KOPT-K1 (cell line): ENCODE measurements around the gene GFER.

Experiments
- H3K27ac ChIP-seq: fragments of 200-600 bp; sonication (generic); 2 replicates; pipeline ENCODE4 v1.5.1; 2016; ENCODE audit warnings: antibody characterized with exemption, mild to moderate bottlenecking, low read depth, low read length; ENCODE audit not compliant: poor library complexity, severe bottlenecking
- H3K36me3 ChIP-seq: fragments of 200-600 bp; sonication (generic); 2 replicates; pipeline ENCODE4 v1.5.1; 2017; ENCODE audit warnings: antibody characterized with exemption, mild to moderate bottlenecking, low read length, moderate library complexity; ENCODE audit not compliant: insufficient read depth
- H3K9me3 ChIP-seq: fragments of 200-600 bp; sonication (generic); 2 replicates; pipeline ENCODE4 v1.5.1; 2017; ENCODE audit warnings: antibody characterized with exemption, low read length, mild to moderate bottlenecking; ENCODE audit not compliant: insufficient read depth, poor library complexity, severe bottlenecking

GFER gene

DNA sequence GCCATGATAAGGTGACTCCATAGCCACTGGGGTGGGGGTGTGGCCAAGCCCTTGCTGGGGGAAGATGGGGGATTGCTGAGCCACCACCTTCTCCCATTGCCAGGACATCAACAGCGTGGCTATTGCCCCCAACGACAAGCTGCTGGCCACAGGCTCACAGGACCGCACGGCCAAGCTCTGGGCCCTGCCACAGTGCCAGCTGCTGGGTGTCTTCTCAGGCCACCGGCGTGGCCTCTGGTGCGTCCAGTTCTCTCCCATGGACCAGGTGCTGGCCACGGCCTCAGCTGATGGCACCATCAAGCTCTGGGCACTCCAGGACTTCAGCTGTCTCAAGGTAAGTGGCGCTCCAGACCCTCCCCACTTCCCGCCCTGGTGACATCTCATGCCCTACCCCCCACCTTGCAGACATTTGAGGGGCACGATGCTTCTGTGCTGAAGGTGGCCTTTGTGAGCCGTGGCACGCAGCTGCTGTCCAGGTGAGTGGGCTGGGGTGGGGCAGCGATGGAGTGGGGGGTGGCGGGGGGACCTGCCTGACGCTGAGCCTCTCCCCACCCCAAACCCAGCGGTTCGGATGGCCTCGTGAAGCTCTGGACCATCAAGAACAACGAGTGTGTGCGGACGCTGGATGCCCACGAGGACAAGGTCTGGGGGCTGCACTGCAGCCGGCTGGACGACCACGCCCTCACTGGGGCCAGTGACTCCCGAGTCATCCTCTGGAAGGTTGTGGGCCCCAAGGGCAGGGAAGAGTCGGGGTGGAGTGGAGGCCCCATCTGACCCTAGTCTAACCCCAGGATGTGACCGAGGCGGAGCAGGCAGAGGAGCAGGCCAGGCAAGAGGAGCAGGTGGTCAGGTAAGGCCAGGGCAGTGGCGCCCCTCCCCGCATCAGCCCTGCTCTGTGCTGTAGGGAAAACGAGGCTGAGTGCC is 6.8 kb upstream of the GFER start:
- Histone ChIP-seq H3K9me3 (no peaks in the 10 kb centered on the region), H3K36me3 (peaks cover 54% of the 10 kb centered on the region), H3K27ac (no peak overlapping the region)

DNA sequence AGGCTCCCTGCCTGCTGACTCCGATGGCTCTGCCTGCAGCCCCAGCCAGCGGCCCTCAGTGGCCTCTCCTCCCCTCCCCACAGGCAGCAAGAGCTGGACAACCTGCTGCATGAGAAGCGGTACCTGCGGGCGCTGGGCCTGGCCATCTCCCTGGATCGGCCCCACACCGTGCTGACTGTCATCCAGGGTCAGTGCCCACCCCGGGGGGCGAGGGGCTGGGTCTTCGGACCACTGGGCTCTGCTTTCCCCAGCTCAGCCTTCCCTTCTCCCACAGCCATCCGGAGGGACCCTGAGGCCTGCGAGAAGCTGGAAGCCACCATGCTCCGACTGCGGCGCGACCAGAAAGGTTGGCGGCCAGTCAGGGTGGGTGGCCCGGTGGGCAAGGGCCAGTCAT is 6.1 kb upstream of the GFER start:
- peaks cover 54% of the 10 kb centered on the region for H3K36me3 ChIP-seq
- no peaks in the 10 kb centered on the region for H3K9me3 ChIP-seq
- no peak overlapping the region for H3K27ac ChIP-seq

DNA sequence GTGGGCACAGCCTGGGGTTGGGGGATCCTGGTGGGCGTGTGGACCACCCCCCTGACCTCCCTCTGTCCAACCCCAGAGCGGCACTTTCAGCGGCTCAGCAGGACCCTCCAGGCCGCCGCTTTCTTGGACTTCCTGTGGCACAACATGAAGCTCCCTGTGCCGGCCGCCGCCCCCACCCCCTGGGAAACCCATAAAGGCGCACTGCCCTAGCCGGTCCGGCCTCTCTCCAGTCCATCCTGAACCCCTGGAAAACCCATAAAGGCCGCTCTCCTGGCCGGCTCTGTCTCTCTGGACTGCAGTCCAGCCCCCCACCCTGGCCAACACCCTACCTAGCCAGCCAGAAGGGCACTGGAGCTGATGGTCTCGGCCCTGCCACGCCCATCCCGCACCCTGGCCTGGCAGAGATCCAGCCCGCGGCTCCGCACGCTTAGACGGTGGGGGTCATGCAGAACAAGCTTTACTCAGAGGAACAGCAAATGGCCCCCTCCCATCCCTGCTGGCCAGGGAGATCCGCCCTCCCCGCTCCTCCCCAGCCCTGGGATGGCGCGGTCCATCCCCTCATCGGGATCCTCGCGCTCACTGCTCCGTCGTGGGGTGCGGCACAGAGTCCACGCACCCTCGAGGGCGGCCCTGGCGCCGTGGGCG is 5.4 kb upstream of the GFER start:
- H3K27ac ChIP-seq = no peak overlapping the region
- peaks cover 54% of the 10 kb centered on the region for H3K36me3 ChIP-seq
- H3K9me3 ChIP-seq = no peaks in the 10 kb centered on the region

DNA sequence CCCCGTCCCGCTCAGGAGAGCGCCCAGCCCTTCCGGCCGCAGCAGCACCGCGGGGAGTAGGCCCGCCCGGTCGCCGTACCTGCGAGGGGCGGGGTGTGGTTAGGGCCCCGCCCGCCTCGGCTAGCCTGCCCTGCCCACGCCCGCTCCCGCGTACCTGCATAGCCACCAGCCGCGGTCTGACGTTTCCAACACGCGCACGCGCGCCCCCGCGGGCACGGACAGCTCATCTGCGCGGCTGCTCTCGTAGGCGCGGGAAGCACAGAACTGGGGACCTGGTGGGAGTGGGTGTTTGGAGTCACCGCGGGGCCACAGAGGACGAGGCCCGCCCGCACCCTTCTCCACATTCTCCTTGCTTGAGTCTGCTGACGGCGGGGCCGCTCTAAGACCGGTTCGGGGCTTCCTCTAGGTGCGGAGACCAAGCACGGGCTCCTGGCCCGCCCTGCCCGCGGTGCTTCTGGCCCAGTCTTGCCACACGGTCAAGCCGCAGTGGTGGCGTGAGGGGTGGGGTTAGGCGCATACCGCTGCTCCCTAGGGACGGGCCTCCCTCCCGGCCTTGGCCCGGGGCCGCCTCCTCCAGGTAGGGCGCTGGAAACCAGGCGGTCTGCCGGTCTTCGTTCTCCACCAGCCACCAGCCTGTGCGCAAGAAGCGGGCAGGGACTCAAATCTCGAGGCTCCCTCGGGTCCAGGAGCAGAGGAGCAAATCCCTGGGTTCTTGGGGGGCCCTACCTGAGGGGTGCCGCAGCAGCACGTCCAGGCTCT is 4.5 kb upstream of the GFER start:
- no peak overlapping the region for H3K27ac ChIP-seq
- peaks cover 50% of the 10 kb centered on the region for H3K36me3 ChIP-seq
- no peaks in the 10 kb centered on the region for H3K9me3 ChIP-seq

DNA sequence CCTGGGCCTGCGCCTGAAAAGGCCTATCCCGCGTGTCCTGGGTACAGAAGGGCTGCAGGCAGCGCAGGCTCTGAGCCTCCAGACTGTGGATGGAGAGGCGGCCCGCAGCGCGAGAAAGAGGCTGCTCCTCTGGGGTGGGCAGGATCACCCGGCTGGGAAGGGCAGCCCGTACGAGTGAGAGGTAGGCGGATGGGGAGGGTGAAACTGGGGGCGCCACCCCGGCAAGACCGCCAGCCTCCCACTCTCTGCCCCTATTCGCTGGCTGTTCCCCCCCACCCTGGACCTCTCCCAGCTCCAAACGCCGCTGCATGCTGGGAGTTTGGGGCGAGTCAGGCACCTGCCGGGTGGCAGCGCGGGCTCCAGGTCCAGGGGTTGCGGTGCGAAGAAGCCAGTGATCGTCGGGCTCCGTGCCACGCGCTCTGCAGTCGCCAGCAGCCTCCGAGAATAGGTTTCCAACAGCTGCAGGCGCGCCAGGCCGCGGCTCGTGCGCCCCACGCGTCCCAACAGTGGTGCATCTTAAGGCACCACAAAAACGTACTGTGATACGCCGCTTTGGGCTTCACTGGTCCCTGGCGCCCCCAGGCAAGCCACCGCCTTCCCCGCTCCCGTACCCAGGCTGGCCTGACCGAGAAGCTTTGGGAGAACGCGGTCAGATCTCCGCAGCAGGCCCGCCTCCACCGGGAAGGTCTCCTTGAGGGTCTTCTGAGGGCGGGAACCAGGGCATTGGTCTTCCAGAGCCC is 3.8 kb upstream of the GFER start:
- peaks cover 42% of the 10 kb centered on the region for H3K36me3 ChIP-seq
- H3K9me3 ChIP-seq = no peaks in the 10 kb centered on the region
- H3K27ac ChIP-seq = no peak overlapping the region

DNA sequence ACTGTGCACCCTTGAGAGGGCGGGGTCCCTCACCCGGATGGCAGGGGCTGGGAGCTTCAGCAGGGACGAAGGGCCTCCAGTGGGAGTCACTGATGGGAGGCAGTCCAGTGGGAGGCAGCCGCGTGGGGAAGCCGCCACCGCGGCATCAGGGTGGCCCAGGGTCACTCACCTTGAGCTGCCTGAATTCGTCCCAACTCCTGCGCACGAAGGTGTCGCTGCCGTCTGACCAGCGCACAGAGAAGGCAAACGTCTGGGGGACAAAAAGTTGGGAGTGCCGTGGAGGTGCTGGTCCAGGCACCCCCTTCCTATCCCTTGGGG is 3.3 kb upstream of the GFER start:
- Histone ChIP-seq H3K9me3 (no peaks in the 10 kb centered on the region), H3K27ac (no peak overlapping the region), H3K36me3 (peaks cover 40% of the 10 kb centered on the region)

DNA sequence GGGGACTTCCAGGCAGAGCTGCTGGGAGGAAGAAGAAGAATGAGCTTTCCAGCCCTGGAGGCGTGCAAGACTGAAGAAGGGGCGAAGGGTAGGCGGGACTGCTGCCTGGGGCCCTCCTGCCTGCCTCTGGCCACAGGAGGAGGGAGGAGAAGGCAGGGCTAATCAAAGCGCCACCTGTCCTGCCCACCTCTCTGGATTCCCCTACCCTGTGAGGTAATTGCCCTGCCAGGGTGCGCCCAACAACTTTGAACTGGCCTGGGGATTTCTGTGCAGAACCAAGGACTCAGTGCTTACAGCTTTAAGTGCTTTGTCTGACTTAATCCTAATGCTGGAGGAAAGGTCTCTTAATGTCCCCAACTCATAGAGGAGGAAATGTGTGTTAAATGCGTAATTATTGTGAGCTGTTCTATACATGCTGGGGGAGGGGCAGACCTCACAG is 2.6 kb upstream of the GFER start, which contains the start of gene NOXO1:
TSS of gene NOXO1 (minus strand) at position 72 of the 439 bp plus-strand sequence. CDS start 290 bp downstream, outside the sequence.
- H3K36me3 ChIP-seq = peaks cover 40% of the 10 kb centered on the region
- H3K9me3 ChIP-seq = no peaks in the 10 kb centered on the region
- H3K27ac ChIP-seq = no peak within 1 kb of the TSS

DNA sequence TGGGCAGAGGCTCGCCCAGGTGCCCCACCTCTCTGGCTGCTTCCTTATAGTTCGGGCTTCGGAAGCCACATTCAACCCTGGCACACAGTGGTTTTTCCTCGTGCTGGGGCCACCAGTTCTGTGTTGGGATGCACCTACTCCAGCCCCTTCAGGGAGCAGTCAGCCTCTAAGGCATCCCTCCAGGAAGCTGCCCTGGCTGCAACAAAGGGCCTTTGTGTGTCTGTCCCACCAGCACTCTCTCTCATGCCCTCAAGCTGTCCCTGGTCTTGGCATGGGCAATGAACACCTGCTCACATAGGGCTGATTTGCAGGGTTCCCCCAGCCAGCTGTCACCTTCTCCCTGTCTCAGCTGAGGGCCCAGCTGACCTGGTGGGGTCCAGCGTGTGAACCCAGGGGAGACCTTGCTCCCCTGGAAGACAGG is 2.0 kb upstream of the GFER start:
- Histone ChIP-seq H3K9me3 (no peaks in the 10 kb centered on the region), H3K36me3 (peaks cover 38% of the 10 kb centered on the region), H3K27ac (no peak overlapping the region)

DNA sequence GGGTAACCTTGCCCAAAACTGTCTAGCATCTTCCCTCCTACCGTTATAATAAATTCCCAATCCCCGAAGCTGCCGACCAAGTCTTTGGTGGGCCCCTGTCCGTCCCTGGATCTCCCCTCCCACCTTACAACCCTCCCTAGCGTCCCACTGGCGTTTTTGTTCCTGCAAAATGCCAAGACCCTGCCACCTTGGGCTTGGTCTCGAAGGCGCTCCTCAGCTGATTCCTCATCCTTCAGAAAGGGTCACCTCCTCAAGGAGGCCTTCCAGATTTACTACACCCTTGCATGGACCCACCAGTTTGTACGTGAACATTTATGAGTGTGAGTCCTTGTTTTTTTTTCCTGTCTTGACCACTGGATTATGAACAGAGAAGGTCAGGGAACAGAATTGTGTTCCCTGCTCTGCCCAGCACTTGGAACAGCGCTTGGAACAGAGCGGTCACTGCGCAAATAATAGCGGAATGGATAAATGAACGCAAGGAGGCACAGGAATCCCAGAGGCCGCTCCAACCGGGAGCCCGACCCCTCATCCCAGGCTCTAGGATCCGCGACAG is 926 bp upstream of the GFER start:
- H3K9me3 ChIP-seq = no peaks in the 10 kb centered on the region
- peak overlapping the region; percentile 64 for H3K27ac ChIP-seq
- peaks cover 28% of the 10 kb centered on the region; the same call in 1 of the 2 replicates for H3K36me3 ChIP-seq

DNA sequence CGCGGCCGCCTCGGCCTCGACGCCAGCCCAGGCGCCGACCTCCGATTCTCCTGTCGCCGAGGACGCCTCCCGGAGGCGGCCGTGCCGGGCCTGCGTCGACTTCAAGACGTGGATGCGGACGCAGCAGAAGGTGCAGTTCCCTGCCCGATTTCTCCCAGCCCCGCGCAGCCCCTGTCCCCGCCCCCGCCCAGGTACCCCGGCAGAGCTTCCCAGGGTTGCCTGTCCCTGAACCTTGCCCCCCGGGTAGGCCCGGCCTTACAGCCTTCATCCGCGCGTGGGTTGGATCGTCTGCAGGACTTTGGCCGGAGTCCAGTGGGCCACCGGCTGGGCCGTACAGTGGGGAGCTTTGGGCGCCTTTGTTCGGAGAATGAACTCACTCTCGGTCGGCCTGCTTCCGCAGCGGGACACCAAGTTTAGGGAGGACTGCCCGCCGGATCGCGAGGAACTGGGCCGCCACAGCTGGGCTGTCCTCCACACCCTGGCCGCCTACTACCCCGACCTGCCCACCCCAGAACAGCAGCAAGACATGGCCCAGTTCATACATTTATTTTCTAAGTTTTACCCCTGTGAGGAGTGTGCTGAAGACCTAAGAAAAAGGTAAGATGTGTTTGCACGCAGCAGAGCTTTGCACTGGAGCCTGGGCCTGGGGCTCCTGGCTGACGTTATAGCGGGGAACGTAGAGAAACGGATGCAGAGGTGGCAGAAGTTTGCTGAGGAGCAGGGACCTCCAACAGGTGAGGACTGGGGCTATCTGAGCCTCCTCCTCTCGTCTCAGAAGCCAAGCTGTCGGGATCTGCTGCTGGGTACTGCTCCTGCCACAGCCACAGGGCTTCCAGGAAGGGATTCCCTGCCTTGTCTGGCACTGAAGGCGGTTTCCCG is 593 bp downstream of the GFER start:
- peaks cover 17% of the 10 kb centered on the region; the same call in 1 of the 2 replicates for H3K36me3 ChIP-seq
- H3K27ac ChIP-seq = peak overlapping the region; percentile 64
- no peaks in the 10 kb centered on the region for H3K9me3 ChIP-seq

DNA sequence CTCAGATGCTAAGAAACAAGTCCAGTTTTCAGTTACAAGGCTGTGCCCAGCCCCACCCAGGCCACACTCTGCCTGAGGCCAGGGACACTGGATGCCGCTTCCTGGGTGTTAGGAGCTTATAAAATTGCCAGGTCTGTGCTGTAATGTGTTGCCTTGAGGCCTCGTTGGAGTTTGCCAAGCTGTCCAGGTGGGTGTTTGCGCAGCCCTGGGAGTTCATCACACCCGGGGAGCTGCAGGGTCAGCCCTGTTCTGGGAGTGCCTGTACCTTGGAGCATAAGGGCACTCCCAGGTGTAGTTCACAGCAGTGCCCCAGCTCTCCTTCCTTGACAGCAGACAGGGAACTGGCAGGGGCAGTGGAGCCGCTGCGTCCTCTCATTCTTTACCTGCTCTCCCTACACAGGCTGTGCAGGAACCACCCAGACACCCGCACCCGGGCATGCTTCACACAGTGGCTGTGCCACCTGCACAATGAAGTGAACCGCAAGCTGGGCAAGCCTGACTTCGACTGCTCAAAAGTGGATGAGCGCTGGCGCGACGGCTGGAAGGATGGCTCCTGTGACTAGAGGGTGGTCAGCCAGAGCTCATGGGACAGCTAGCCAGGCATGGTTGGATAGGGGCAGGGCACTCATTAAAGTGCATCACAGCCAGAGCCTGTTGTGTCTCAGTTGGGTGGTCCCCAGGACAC is 1.6 kb downstream of the GFER start:
- H3K36me3 ChIP-seq = peaks cover 15% of the 10 kb centered on the region; the same call in 1 of the 2 replicates
- H3K27ac ChIP-seq = peak overlapping the region; percentile 64
- no peaks in the 10 kb centered on the region for H3K9me3 ChIP-seq

DNA sequence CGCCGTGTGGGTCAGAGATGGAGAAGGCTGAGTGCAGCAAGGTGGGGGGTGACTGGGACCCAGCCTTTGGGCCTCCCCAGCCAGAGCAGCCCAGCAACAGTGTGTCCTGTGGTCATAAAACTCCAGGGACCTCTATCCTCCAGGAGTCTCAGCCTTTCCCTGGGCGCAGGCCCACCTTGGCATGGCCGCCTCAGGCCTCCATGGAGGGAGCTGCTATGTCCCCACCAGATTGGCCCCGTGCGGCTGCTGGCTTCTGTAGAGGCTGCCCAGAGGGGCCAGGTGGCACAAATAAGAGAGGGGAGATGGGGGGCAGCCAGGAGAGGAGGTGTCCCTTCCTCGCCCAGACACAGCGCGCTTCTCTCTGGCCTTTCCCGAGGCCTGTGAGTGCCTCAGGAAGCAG is 3.2 kb downstream of the GFER start:
- Histone ChIP-seq H3K9me3 (no peaks in the 10 kb centered on the region), H3K27ac (no peak overlapping the region), H3K36me3 (peaks cover 15% of the 10 kb centered on the region; the same call in 1 of the 2 replicates)
